Thyroid gland (tissue), 4 donors: ENCODE results near the gene MED16. TPM values are rescaled to one million over a fixed set of nuclear protein-coding genes. Genes with fewer than 3 reads are reported as not detected.

Source experiments
- DNase-seq, 2 donors: peaks; one replicate each; pipeline ENCODE4 v3.0.0-alpha.2; 2019
- H3K27ac ChIP-seq, 3 donors: fragments of 200-600 bp; sonication (generic); 1 replicate in 2 of 3; 2 replicates in 1 of 3; pipeline ENCODE4 v1.5.1; 2016 to 2019; ENCODE audit warnings: mild to moderate bottlenecking in 1 of 3, moderate library complexity in 1 of 3
- H3K27me3 ChIP-seq: fragments of 200-600 bp; sonication (generic); one replicate; pipeline ENCODE4 v1.5.1; 2019
- H3K36me3 ChIP-seq, 2 donors: fragments of 200-600 bp; sonication (generic); one replicate each; pipeline ENCODE4 v1.5.1; 2016 to 2019
- H3K4me1 ChIP-seq, 2 donors: fragments of 200-600 bp; sonication (generic); one replicate each; pipeline ENCODE4 v1.5.1; 2017 to 2019
- H3K4me3 ChIP-seq, 3 donors: fragments of 200-600 bp; sonication (generic); replicated peaks in 1 of 3; 1 replicate in 2 of 3; 2 replicates in 1 of 3; pipeline ENCODE4 v1.5.1; 2016; ENCODE audit warnings: mild to moderate bottlenecking in 1 of 3
- H3K9me3 ChIP-seq: fragments of 200-600 bp; sonication (generic); one replicate; pipeline ENCODE4 v1.5.1; 2017
- POLR2A ChIP-seq, 2 donors: fragments of 450-650 bp; IDR thresholded peaks; one replicate each; pipeline ENCODE4 v1.6.1; 2017; ENCODE audit warnings: antibody characterized with exemption in 2 of 2, mild to moderate bottlenecking in 2 of 2, moderate library complexity in 1 of 2
- WGBS, 2 donors: methylation state at CpG; one replicate each; pipeline ENCODE4 v1.1.5; 2017; 5-methylcytosine and 5-hydroxymethylcytosine counted together
- intact Hi-C: fragments of 100-400 bp; cut with DNase I; formaldehyde crosslinking; loops from one replicate; pipeline ENCODE4 v1.15.1; 2023
- total RNA-seq, 4 donors: library from RNA; depleted of rRNA; stranded (reverse); fragments of >200 nt; gene quantifications; one replicate each; pipeline ENCODE4 v1.2.3, GENCODE V29; 2016
- TF ChIP-seq, protein P1 (sequence below), 6 experiments: fragments of 200-600 bp in 3 of 6; fragments of 450-650 bp in 3 of 6; sonication (generic) in 3 of 6; IDR thresholded peaks; one replicate each; pipeline ENCODE4 v1.5.1; 2016 to 2019; ENCODE audit warnings: antibody characterized with exemption in 6 of 6, mild to moderate bottlenecking in 2 of 6, inconsistent platforms in 1 of 6, moderate library complexity in 1 of 6

Gene MED16
- total RNA-seq, 4 donors from 2014 or later, result 33.2 to 66.5 (median 54.3) TPM

DNA sequence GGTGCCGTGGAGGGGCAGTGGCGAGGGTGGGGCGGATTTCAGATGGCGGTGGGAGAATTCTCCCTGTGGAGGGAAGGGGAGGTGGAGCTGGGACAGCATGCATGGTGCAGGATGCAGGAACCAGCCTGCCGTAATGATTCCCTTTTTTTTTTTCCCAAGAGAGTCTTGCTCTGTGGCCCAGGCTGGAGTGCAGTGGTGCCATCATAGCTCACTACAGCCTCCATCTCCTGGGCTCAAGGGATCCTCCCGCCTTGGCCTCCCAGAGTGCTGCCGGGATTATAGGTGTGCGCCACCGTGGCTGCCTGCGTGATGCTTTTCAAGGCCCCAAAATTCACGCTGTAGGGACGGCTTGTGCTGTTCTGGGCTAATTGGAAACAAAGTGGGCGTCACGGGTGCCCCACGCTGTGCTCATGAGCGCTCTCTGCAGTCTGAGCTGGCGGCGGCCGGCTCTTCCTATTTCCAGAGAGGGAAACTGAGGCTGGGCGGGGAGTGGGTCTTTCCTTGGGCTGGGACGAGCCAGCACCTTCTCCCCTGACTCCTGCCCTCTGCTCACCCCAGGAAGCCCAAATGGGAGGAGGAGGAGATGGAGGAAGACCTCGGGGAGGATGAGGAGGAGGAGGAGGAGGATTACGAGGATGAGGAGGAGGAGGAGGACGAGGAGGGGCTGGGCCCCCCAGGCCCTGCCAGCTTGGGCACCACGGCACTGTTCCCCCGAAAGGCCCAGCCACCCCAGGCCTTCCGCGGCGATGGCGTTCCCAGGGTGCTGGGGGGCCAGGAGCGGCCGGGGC is 39.1 kb upstream of the MED16 start:
- Histone ChIP-seq H3K4me3 (no peak overlapping the region), H3K36me3 (no peaks in the 10 kb centered on the region), H3K27ac (no peak overlapping the region), H3K4me1 (peaks cover 20 to 28% of the 10 kb centered on the region in 2 donors), H3K9me3 (no peaks in the 10 kb centered on the region), H3K27me3 (no peaks in the 10 kb centered on the region)
- TF ChIP-seq, protein P1, sequence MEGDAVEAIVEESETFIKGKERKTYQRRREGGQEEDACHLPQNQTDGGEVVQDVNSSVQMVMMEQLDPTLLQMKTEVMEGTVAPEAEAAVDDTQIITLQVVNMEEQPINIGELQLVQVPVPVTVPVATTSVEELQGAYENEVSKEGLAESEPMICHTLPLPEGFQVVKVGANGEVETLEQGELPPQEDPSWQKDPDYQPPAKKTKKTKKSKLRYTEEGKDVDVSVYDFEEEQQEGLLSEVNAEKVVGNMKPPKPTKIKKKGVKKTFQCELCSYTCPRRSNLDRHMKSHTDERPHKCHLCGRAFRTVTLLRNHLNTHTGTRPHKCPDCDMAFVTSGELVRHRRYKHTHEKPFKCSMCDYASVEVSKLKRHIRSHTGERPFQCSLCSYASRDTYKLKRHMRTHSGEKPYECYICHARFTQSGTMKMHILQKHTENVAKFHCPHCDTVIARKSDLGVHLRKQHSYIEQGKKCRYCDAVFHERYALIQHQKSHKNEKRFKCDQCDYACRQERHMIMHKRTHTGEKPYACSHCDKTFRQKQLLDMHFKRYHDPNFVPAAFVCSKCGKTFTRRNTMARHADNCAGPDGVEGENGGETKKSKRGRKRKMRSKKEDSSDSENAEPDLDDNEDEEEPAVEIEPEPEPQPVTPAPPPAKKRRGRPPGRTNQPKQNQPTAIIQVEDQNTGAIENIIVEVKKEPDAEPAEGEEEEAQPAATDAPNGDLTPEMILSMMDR (IDR thresholded peaks at IDR 0.05), result no peak
- no peak for TF ChIP-seq POLR2A (IDR thresholded peaks at IDR 0.05)
- no peak for DNase-seq
- 90 to 93% methylated on average over 27 to 32 of the region's 32 CpGs for WGBS, 2 donors
- intact Hi-C loops, result no loop called here

GRCh38 chr19:929891-930258 is 36.9 kb upstream of the MED16 start:
- WGBS, 2 donors, result 93 to 94% methylated on average over 6 of the region's 6 CpGs
- no peak for TF ChIP-seq POLR2A (IDR thresholded peaks at IDR 0.05)
- TF ChIP-seq, protein P1 (IDR thresholded peaks at IDR 0.05), result no peak
- DNase-seq, result no peak
- Histone ChIP-seq H3K27ac (no peak overlapping the region), H3K4me3 (no peak overlapping the region), H3K27me3 (no peaks in the 10 kb centered on the region), H3K36me3 (no peaks in the 10 kb centered on the region), H3K4me1 (peaks cover 15 to 25% of the 10 kb centered on the region in 2 donors), H3K9me3 (no peaks in the 10 kb centered on the region)
- intact Hi-C loops, result loop anchor here (10.0 kb wide), 1 partner anchor 305 kb away; the partner anchor contains the start of gene CBARP

DNA sequence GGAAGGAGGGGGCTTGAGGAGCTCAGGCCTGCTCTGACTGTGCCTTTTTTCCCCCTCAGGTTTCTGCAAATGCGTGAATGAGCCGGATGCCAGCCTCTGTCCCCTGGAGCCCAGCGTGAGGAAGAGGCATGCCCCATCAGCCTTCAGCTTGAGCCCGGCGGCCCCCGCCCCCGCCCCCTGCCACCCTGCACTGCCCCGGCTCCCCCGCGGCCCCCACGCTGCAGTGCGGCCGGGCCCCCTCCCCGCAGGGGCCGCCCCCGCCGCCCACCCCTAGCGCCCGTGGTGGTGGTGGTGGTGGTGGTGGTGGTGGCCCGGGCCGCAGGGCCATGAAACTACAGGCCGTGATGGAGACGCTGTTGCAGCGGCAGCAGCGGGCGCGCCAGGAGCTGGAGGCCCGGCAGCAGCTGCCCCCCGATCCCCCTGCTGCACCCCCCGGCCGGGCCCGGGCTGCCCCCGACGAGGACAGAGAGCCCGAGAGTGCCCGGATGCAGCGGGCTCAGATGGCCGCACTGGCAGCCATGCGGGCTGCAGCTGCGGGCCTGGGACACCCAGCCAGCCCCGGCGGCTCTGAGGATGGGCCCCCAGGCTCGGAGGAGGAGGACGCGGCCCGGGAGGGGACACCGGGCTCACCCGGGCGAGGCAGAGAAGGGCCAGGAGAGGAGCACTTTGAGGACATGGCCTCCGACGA is 36.4 kb upstream of the MED16 start:
- Histone ChIP-seq H3K27ac (no peak overlapping the region), H3K27me3 (no peaks in the 10 kb centered on the region), H3K36me3 (no peaks in the 10 kb centered on the region), H3K9me3 (no peaks in the 10 kb centered on the region), H3K4me1 (peaks cover 11 to 25% of the 10 kb centered on the region in 2 donors), H3K4me3 (no peak overlapping the region)
- DNase-seq, result no peak
- 96 to 97% methylated on average over 9 to 13 of the region's 51 CpGs for WGBS, 2 donors
- intact Hi-C loops, result loop anchor here (10.0 kb wide), 1 partner anchor 305 kb away; the partner anchor contains the start of gene CBARP
- TF ChIP-seq, protein P1 (IDR thresholded peaks at IDR 0.05), result no peak
- no peak for TF ChIP-seq POLR2A (IDR thresholded peaks at IDR 0.05)

- TF ChIP-seq POLR2A (IDR thresholded peaks at IDR 0.05), result no peak
- TF ChIP-seq, protein P1 (IDR thresholded peaks at IDR 0.05), result no peak
- H3K4me3 ChIP-seq, result no peak overlapping the region
- intact Hi-C loops, result loop anchor here (10.0 kb wide), 1 partner anchor 306 kb away; the partner anchor contains the start of gene CBARP
- no peaks in the 10 kb centered on the region for H3K27me3 ChIP-seq
- peaks cover 6 to 18% of the 10 kb centered on the region in 2 donors for H3K4me1 ChIP-seq
- H3K27ac ChIP-seq, result no peak overlapping the region
- no peaks in the 10 kb centered on the region for H3K36me3 ChIP-seq
- no peak for DNase-seq
- WGBS, 2 donors, result 95 to 100% methylated on average over 2 to 17 of the region's 18 CpGs
- H3K9me3 ChIP-seq, result no peaks in the 10 kb centered on the region
Measured at GRCh38 chr19:928471-929202, 35.6 kb upstream of the MED16 start.
